ENCODE data around the gene SETBP1.
"Not testable (repeated sequence)": the region's sequence is repeated elsewhere in the genome, so short reads cannot be mapped to it uniquely, and the experiment has no call there.

GRCh38 chr18:44800766-44801165 lies 120.1 kb downstream of the SETBP1 start:
- TF ChIP-seq CTCF, POLR2A (IDR thresholded peaks at IDR 0.05): not testable (repeated sequence)
